Right cardiac atrium (tissue), 5 donors: ENCODE measurements around the gene DEFB118. TPM values are rescaled to one million over a fixed set of nuclear protein-coding genes. Genes with fewer than 3 reads are reported as not detected.

ENCODE experiments used
- ATAC-seq, 2 donors: fragments of 200-7000 bp; cut with Tn5 transposase; one replicate each; pipeline versions ENCODE4 v1.8.0 to v1.9.1; 2020; ENCODE audit warnings: moderate library complexity in 2 of 2, mild to moderate bottlenecking in 1 of 2
- DNase-seq, 3 donors: peaks; one replicate each; pipeline ENCODE4 v3.0.0-alpha.2; 2020
- H3K27ac ChIP-seq: one replicate; pipeline ENCODE4 v1.5.1; 2013; ENCODE audit warnings: mild to moderate bottlenecking, low read length, control low read depth, moderate library complexity
- H3K27me3 ChIP-seq: one replicate; pipeline ENCODE4 v1.6.1; 2013; ENCODE audit not compliant: control insufficient read depth, insufficient read depth
- H3K4me1 ChIP-seq: one replicate; pipeline ENCODE4 v1.6.1; 2013; ENCODE audit warnings: low read length; ENCODE audit not compliant: control insufficient read depth, insufficient read depth
- H3K4me3 ChIP-seq: one replicate; pipeline ENCODE4 v1.5.1; 2013; ENCODE audit warnings: low read length, control low read depth
- H3K9me3 ChIP-seq: one replicate; pipeline ENCODE4 v1.6.1; 2013; ENCODE audit warnings: low read length; ENCODE audit not compliant: control insufficient read depth
- whole genome bisulfite sequencing: extraction: QIAGEN DNeasy Blood & Tissue Kit; methylation state at CpG from one replicate; pipeline ENCODE4 v1.1.7; 2013; 5-methylcytosine and 5-hydroxymethylcytosine counted together
- intact Hi-C, 4 donors: fragments of 100-400 bp; cut with DNase I; formaldehyde crosslinking; loops; one replicate each; pipeline versions ENCODE4 v1.11.0 to v1.14.0; 2022 to 2023
- polyA plus RNA-seq: library from polyadenylated mRNA; stranded (reverse); fragments of 200-250 nt; gene quantifications from one replicate; pipeline ENCODE4 v1.2.3, GENCODE V29; 2013
- total RNA-seq, 4 donors: library from RNA; stranded (reverse); fragmentation: NEBNext Ultra II Directional; extraction: Animal tissue kit (Norgen Biotek cat#: 25700); gene quantifications; one replicate each; pipeline ENCODE4 v1.2.1, GENCODE V29; 2021
- donor health status: healthy with polysubstance abuse.
- donor health status: DM: no; HTN: yes; CAD: no.
- donor health status: DM: no; HTN: no; CAD: no.
- donor health status: DM: no; HTN: yes; CAD: no; lungs with severe emphysema.
- donor health status: DM: yes; HTN: yes; CAD: no.

DEFB118 gene
- total and polyA plus RNA-seq, 5 donors = not detected

GRCh38 chr20:31406115-31406514 lies 37.7 kb downstream of the DEFB118 start, which contains the start of gene DEFB121:
Gene DEFB121, minus strand, starts transcription at chr20:31406215. Its CDS starts 63 bp downstream, at chr20:31406152.
- Histone ChIP-seq H3K27me3 (no peaks in the 10 kb centered on the region), H3K9me3 (peaks cover 1% of the 10 kb centered on the region), H3K4me1 (no peaks in the 10 kb centered on the region), H3K4me3 (no peak within 1 kb of the TSS), H3K27ac (no peak within 1 kb of the TSS)
- DNase-seq (no peak), ATAC-seq (no peak)
- WGBS = 43% methylated on average over 3 of the region's 3 CpGs
- intact Hi-C loops = no loop called here

DNA sequence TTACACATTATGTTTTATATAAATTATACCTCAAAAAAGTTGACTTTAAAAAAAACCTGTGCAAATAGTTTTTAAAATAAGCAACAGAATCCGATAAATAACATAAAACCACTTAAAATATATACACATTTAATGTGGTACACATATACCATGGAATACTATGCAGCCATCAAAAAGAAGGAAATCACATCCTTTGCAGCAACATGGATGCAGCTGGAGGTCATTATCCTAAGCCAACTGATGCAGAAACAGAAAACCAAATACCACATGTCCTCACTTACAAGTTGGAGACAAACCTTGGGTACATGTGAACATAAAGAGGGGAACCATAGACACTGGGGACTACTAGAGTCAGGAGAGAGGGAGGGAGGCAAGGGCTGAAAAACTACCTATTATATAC lies 41.6 kb downstream of the DEFB118 start:
- H3K4me3 ChIP-seq = no peak overlapping the region
- DNase-seq = no peak
- ATAC-seq = no peak
- H3K27me3 ChIP-seq = no peaks in the 10 kb centered on the region
- intact Hi-C loops = no loop called here
- H3K9me3 ChIP-seq = peaks cover 1% of the 10 kb centered on the region
- 49% methylated on average over 1 of the region's 1 CpG for WGBS
- no peak overlapping the region for H3K27ac ChIP-seq
- no peaks in the 10 kb centered on the region for H3K4me1 ChIP-seq

DNA sequence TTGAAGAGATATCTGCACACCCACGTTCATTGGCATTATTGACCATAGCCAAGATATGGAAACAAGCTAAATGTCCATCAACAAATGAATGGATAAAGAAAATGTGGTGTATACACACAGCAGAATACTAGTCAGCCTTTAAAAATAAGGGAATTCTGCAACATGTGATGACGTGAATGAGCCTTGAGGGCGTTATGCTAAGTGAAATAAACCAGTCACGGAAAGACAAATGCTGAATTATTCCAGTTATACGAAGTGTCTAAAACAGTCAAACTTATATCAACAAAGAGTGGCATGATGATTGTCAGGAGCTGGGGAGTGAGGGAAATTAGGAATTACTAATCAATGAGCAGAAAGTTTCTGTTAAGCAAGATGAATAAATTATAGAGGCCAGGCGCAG lies 46.0 kb downstream of the DEFB118 start:
- intact Hi-C loops = no loop called here
- H3K27me3 ChIP-seq = no peaks in the 10 kb centered on the region

DNA sequence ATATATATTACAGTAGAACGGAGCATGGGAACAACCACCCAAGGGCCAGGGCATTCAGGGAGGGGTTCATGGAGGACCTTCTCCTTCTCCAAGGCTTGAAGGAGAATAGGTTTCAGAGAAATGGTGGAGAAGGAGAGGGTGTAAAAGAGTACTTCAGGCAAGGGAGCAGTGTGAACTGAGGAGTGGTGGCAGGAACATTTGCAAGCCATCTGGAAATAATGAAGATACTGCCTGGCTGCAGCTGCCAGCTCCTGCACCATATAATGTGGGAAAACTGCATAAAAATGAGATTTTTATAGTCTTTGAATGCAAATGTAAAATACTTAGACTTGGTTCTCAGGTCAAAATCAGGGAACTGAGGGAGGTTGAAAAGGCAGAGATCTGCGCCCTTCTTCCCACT lies 47.3 kb downstream of the DEFB118 start:
- no peak for DNase-seq
- intact Hi-C loops = no loop called here
- H3K27ac ChIP-seq = no peak overlapping the region
- 92% methylated on average over 2 of the region's 2 CpGs for WGBS
- no peak for ATAC-seq
- H3K27me3 ChIP-seq = no peaks in the 10 kb centered on the region
- no peaks in the 10 kb centered on the region for H3K9me3 ChIP-seq
- no peaks in the 10 kb centered on the region for H3K4me1 ChIP-seq
- no peak overlapping the region for H3K4me3 ChIP-seq

More for the DNA sequence above, 46.0 kb downstream of the DEFB118 start:
- H3K4me1 ChIP-seq = no peaks in the 10 kb centered on the region
- DNase-seq (no peak), ATAC-seq (no peak)
- WGBS = 76% methylated on average over 6 of the region's 6 CpGs
- no peak overlapping the region for H3K4me3 ChIP-seq
- no peaks in the 10 kb centered on the region for H3K9me3 ChIP-seq
- no peak overlapping the region for H3K27ac ChIP-seq

DNA sequence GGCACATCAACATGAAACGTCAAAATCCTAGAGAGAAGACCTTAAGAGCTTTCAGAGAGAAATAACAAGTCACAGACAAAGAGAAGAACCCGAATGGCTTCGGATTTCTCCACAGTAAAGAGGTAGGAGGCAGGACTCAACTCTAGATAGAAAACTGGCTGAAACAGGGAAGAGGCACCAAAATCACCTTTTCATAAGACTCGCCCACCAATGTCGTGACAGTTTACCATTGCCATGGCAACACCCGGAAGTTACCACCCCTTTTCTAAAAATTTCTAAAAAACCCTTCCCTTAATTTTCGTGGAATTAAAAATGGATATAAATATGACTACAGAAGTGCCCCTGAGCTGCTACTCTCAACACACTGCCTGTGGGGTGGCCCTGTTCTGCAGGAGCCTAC lies 49.9 kb downstream of the DEFB118 start:
- DNase-seq = no peak
- intact Hi-C loops = no loop called here
- Histone ChIP-seq H3K9me3 (no peaks in the 10 kb centered on the region), H3K27ac (no peak overlapping the region), H3K27me3 (no peaks in the 10 kb centered on the region), H3K4me3 (no peak overlapping the region), H3K4me1 (no peaks in the 10 kb centered on the region)
- WGBS = 84% methylated on average over 7 of the region's 7 CpGs
- no peak for ATAC-seq

Other genes starting within 250 kb of the DEFB118 start
- not detected for gene DEFB115, start 110.9 kb upstream of the DEFB118 start, total RNA-seq
- gene DEFB115, start 110.9 kb upstream of the DEFB118 start, polyA plus RNA-seq = not detected
- not detected for gene DEFB116, start 60.0 kb upstream of the DEFB118 start, total RNA-seq
- not detected for gene DEFB116, start 60.0 kb upstream of the DEFB118 start, polyA plus RNA-seq
- not detected for gene DEFB119, start 22.0 kb downstream of the DEFB118 start, total RNA-seq
- not detected for gene DEFB119, start 22.0 kb downstream of the DEFB118 start, polyA plus RNA-seq
- gene DEFB121, start 37.6 kb downstream of the DEFB118 start, total RNA-seq = not detected
- gene DEFB121, start 37.6 kb downstream of the DEFB118 start, polyA plus RNA-seq = not detected
- gene DEFB123, start 72.0 kb downstream of the DEFB118 start, total RNA-seq = not detected
- gene DEFB123, start 72.0 kb downstream of the DEFB118 start, polyA plus RNA-seq = not detected
- not detected for gene DEFB124, start 106.5 kb downstream of the DEFB118 start, total RNA-seq
- gene DEFB124, start 106.5 kb downstream of the DEFB118 start, polyA plus RNA-seq = not detected
- gene REM1, start 106.7 kb downstream of the DEFB118 start, total RNA-seq = 1 to 10 TPM; 1.6 to 2.9 (median 2.5) TPM
- gene REM1, start 106.7 kb downstream of the DEFB118 start, polyA plus RNA-seq = 2.9 TPM
- 10 to 100 TPM; 40.0 to 80.2 (median 62.1) TPM for gene HM13, start 145.8 kb downstream of the DEFB118 start, total RNA-seq
- gene HM13, start 145.8 kb downstream of the DEFB118 start, polyA plus RNA-seq = 47.8 TPM
- gene ID1, start 236.7 kb downstream of the DEFB118 start, total RNA-seq = 100 to 1,000 TPM; 122 to 188 (median 134) TPM
- gene ID1, start 236.7 kb downstream of the DEFB118 start, polyA plus RNA-seq = 273 TPM